Inferior parietal cortex (tissue), 1 donor: ENCODE data around the gene RABGAP1.

Experiments
- DNase-seq: peaks from one replicate; pipeline ENCODE4 v3.0.0-alpha.2; 2016; ENCODE audit errors: extremely low spot score

RABGAP1 gene

GRCh38 chr9:122944960-122945888 is 4.4 kb downstream of the RABGAP1 start:
- DNase-seq, result no peak

GRCh38 chr9:122946461-122947005 is 5.7 kb downstream of the RABGAP1 start:
- DNase-seq, result no peak

- DNase-seq, result no peak
Observed at GRCh38 chr9:122948313-122948712, 7.5 kb downstream of the RABGAP1 start.

- no peak for DNase-seq
Observed at GRCh38 chr9:122949696-122950095, 8.9 kb downstream of the RABGAP1 start.

GRCh38 chr9:122950263-122950662 is 9.4 kb downstream of the RABGAP1 start:
- DNase-seq, result no peak

- DNase-seq, result no peak
Observed at GRCh38 chr9:122951056-122951455, 10.2 kb downstream of the RABGAP1 start.

GRCh38 chr9:122954253-122954691 is 13.5 kb downstream of the RABGAP1 start:
- no peak for DNase-seq

- no peak for DNase-seq
Observed at GRCh38 chr9:122955961-122956360, 15.1 kb downstream of the RABGAP1 start.

GRCh38 chr9:122961139-122961538 is 20.3 kb downstream of the RABGAP1 start:
- no peak for DNase-seq

GRCh38 chr9:122975196-122975595 is 34.4 kb downstream of the RABGAP1 start:
- DNase-seq, result no peak

- DNase-seq, result no peak
Observed at GRCh38 chr9:122978601-122979000, 37.8 kb downstream of the RABGAP1 start.

GRCh38 chr9:122986010-122986409 is 45.2 kb downstream of the RABGAP1 start:
- no peak for DNase-seq

- DNase-seq, result no peak
Observed at GRCh38 chr9:122988141-122988540, 47.3 kb downstream of the RABGAP1 start.

- no peak for DNase-seq
Observed at GRCh38 chr9:122988920-122989621, 48.3 kb downstream of the RABGAP1 start.

- DNase-seq, result peak; percentile 72
Observed at GRCh38 chr9:122991370-122991830, 50.6 kb downstream of the RABGAP1 start.

GRCh38 chr9:122996586-122996985 is 55.8 kb downstream of the RABGAP1 start:
- no peak for DNase-seq

- DNase-seq, result no peak
Observed at GRCh38 chr9:122998448-122998847, 57.6 kb downstream of the RABGAP1 start.

- no peak for DNase-seq
Observed at GRCh38 chr9:123000371-123001068, 59.7 kb downstream of the RABGAP1 start.

GRCh38 chr9:123002754-123003153 is 61.9 kb downstream of the RABGAP1 start:
- no peak for DNase-seq

GRCh38 chr9:123003466-123003865 is 62.6 kb downstream of the RABGAP1 start:
- DNase-seq, result no peak

GRCh38 chr9:123005964-123006363 is 65.1 kb downstream of the RABGAP1 start:
- no peak for DNase-seq

- no peak for DNase-seq
Observed at GRCh38 chr9:123007269-123007668, 66.4 kb downstream of the RABGAP1 start.
